ENCODE measurements around the gene ALDH1A1. TPM values are rescaled to one million over a fixed set of nuclear protein-coding genes. Genes with fewer than 3 reads are reported as not detected.

Gene ALDH1A1
- total RNA-seq, 5 donors from 2014 or later (not counting 1 experiment from before 2014, with no cell fraction given), result 0.47 to 1.3 (median 0.95) TPM

DNA sequence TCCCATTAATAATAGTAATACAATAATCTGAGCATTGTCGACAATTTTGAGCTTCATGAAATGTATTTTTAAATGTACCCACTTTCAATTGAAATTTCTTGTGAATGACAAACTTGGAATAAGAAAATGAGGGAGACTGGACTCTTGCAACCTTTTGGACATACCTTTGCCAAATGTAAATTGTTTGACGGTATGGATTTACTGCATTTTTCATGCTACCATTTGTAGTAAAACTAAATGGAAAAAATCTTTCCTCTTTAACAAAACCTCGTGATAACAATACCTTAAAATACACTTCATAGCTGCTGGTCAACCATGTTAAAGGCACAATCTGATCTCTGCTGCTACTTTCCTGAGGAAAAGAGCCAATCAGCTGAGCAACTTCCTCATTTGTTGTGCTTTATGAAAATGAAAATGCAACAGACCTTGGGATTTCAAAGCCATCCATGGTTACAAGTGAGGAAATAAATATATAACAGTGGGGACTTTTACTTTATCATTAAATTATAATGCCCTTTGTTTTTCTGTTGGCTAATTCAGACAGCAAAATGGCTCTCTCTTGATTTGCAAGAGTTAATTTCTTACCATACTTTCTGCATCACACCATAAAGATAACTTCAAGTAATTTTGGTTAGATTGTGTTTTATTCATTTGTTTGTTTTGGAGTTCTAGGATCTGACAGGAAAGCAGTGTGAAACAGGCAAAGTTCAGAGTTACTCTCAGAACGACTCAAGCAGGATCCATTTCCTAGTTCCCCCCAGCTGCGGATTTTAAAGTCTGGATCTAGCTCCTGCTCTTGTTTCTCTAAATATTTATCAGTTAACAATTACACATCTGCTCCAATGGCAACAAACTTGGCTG, 1.1 kb downstream of the ALDH1A1 start:
- 0% methylated on average over 2 of the region's 5 CpGs for WGBS (ENCODE audit: insufficient coverage)
- no peaks in the 10 kb centered on the region for H3K4me1 ChIP-seq (ENCODE audit: control insufficient read depth in 1 of 2, extremely low read depth in 1 of 2, insufficient read depth in 2 of 2, low read length in 2 of 2)
- DNase-seq, result no peak
- no peak for ATAC-seq (replicated peaks in 1 of 4)
- POLR2A ChIA-PET, result no interaction called here
- Mint-ChIP-seq H3K4me3 (no peak overlapping the region), H3K27me3 (peaks cover 12 to 19% of the 10 kb centered on the region in 2 donors), H3K36me3 (no peaks in the 10 kb centered on the region), H3K4me1 (peaks cover 8 to 13% (median 11%) of the 10 kb centered on the region in 3 donors), H3K9me3 (no peaks in the 10 kb centered on the region), H3K27ac (no peak overlapping the region)
- no peak overlapping the region for H3K4me3 ChIP-seq (ENCODE audit: control insufficient read depth in 1 of 2, extremely low read depth in 1 of 2, low read length in 1 of 2)
- no peaks in the 10 kb centered on the region for H3K36me3 ChIP-seq (ENCODE audit: control insufficient read depth in 2 of 2, extremely low read depth in 1 of 2, insufficient read depth in 1 of 2, low read length in 1 of 2)
- H3K27me3 ChIP-seq (replicated peaks in 1 of 2; ENCODE audit: control insufficient read depth in 2 of 2, extremely low read depth in 1 of 2, insufficient read depth in 2 of 2, low read length in 1 of 2), result no peaks in the 10 kb centered on the region
- H3K27ac ChIP-seq (ENCODE audit: low read length), result no peak overlapping the region
- CTCF ChIA-PET, result no interaction called here
- no peaks in the 10 kb centered on the region for H3K9me3 ChIP-seq

DNA sequence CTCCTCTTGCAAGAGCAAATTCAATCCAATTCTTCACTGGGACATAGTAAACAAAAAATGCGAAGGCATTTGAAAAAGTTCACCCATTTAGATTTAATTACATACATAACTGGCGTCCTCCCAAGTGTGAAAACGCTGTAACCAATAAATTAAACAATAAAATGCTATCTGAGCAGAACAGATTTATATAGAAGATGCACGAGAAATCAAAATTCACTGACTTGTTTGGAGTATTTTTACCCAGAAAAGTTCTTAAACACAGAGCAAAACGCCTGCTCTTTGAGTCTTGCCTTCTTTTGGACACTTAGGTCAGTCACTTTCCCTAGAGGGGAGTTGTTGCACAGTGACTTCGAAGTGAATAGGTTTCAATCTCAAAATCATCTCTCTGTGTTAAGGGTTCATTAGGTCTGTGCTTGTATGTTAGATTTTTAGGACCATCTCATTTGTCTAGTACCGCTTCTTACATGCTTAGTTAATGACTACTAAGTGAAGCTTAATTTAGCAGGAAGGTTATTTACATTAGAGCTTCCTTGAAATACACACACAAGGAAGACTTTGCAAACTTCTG, 1.9 kb downstream of the ALDH1A1 start:
- POLR2A ChIA-PET, result interaction anchor here in 1 of 2 donors (0.7 kb wide), 1 partner anchor 21 kb away, joined by 3 read pairs; no protein-coding TSS in a partner anchor
- no peaks in the 10 kb centered on the region for H3K27me3 ChIP-seq (replicated peaks in 1 of 2; ENCODE audit: control insufficient read depth in 2 of 2, extremely low read depth in 1 of 2, insufficient read depth in 2 of 2, low read length in 1 of 2)
- ATAC-seq (replicated peaks in 1 of 4) (no peak), DNase-seq (no peak)
- H3K9me3 ChIP-seq, result no peaks in the 10 kb centered on the region
- H3K4me1 ChIP-seq (ENCODE audit: control insufficient read depth in 1 of 2, extremely low read depth in 1 of 2, insufficient read depth in 2 of 2, low read length in 2 of 2), result no peaks in the 10 kb centered on the region
- H3K36me3 ChIP-seq (ENCODE audit: control insufficient read depth in 2 of 2, extremely low read depth in 1 of 2, insufficient read depth in 1 of 2, low read length in 1 of 2), result no peaks in the 10 kb centered on the region
- CTCF ChIA-PET, result no interaction called here
- Mint-ChIP-seq H3K4me3 (no peak overlapping the region), H3K9me3 (no peaks in the 10 kb centered on the region), H3K36me3 (no peaks in the 10 kb centered on the region), H3K27ac (no peak overlapping the region), H3K4me1 (peaks cover 8 to 13% (median 11%) of the 10 kb centered on the region in 3 donors), H3K27me3 (peaks cover 12 to 23% of the 10 kb centered on the region in 2 donors)
- no peak overlapping the region for H3K4me3 ChIP-seq (ENCODE audit: control insufficient read depth in 1 of 2, extremely low read depth in 1 of 2, low read length in 1 of 2)
- H3K27ac ChIP-seq (ENCODE audit: low read length), result no peak overlapping the region
- WGBS (ENCODE audit: insufficient coverage), result 60% methylated on average over 1 of the region's 7 CpGs

DNA sequence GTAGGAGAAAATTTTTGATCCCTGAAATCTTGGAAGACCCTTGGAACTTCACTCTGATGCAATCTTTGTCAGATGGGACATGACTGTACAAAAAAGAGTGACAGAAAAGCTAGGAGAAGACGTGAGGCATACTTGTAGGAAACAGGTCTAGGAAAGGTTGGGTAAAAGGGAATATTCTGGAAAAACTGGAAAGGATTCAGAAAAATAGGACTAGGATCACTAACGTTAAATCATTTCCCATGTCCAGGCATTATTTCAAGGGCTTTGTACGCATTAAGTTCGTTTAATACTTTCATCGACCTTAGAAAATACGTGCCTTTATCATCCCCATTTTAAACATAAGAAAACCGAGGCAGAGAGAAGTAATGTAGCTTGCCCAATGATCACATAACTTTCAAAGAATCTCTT, 2.9 kb downstream of the ALDH1A1 start:
- ATAC-seq (replicated peaks in 1 of 4) (no peak), DNase-seq (no peak)
- Mint-ChIP-seq H3K36me3 (no peaks in the 10 kb centered on the region), H3K9me3 (no peaks in the 10 kb centered on the region), H3K27me3 (peaks cover 13 to 22% of the 10 kb centered on the region in 2 donors), H3K4me1 (peaks cover 8 to 13% (median 11%) of the 10 kb centered on the region in 3 donors), H3K4me3 (no peak overlapping the region), H3K27ac (no peak overlapping the region)
- POLR2A ChIA-PET, result interaction anchor here in 1 of 2 donors (0.7 kb wide), 1 partner anchor 28 kb away, joined by 6 read pairs; no protein-coding TSS in a partner anchor
- Histone ChIP-seq H3K4me1 (ENCODE audit: control insufficient read depth in 1 of 2, extremely low read depth in 1 of 2, insufficient read depth in 2 of 2, low read length in 2 of 2) (no peaks in the 10 kb centered on the region), H3K9me3 (no peaks in the 10 kb centered on the region), H3K4me3 (ENCODE audit: control insufficient read depth in 1 of 2, extremely low read depth in 1 of 2, low read length in 1 of 2) (no peak overlapping the region), H3K27me3 (replicated peaks in 1 of 2; ENCODE audit: control insufficient read depth in 2 of 2, extremely low read depth in 1 of 2, insufficient read depth in 2 of 2, low read length in 1 of 2) (no peaks in the 10 kb centered on the region), H3K36me3 (ENCODE audit: control insufficient read depth in 2 of 2, extremely low read depth in 1 of 2, insufficient read depth in 1 of 2, low read length in 1 of 2) (no peaks in the 10 kb centered on the region), H3K27ac (ENCODE audit: low read length) (no peak overlapping the region)
- CTCF ChIA-PET, result interaction anchor here in 1 of 2 donors (0.7 kb wide), 1 partner anchor 939 kb away, joined by 3 read pairs; no protein-coding TSS in a partner anchor
- 81% methylated on average over 5 of the region's 7 CpGs for WGBS (ENCODE audit: insufficient coverage)

DNA sequence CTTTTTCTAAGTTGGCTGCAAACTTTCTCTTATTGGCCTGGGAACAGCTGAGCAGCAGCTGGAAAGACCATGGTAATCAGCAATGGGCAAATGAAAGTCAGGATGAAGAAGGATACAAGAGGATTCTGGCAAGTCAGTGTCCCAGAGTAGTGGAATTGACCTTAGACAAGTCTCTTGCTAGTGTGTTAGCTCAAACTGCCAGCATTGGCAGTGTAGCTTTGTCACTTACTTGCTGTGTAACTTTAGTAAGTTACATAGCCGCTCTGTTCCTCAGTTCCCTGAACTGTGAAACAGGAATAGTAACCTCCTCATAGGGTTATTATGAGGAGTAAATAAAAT, 3.6 kb downstream of the ALDH1A1 start:
- no CpG with 5 or more reads among the region's 1 CpG for WGBS (ENCODE audit: insufficient coverage)
- ATAC-seq (replicated peaks in 1 of 4), result no peak
- ChIA-PET CTCF (interaction anchor here in 1 of 2 donors (0.7 kb wide), 1 partner anchor 938 kb away, joined by 3 read pairs; no protein-coding TSS in a partner anchor), POLR2A (interaction anchor here in 1 of 2 donors (0.7 kb wide), 1 partner anchor 28 kb away, joined by 6 read pairs; no protein-coding TSS in a partner anchor)
- peaks cover 13 to 18% of the 10 kb centered on the region in 2 donors for H3K27me3 Mint-ChIP-seq
- no peak overlapping the region for H3K4me3 ChIP-seq (ENCODE audit: control insufficient read depth in 1 of 2, extremely low read depth in 1 of 2, low read length in 1 of 2)
- no peak overlapping the region for H3K27ac Mint-ChIP-seq
- H3K36me3 ChIP-seq (ENCODE audit: control insufficient read depth in 2 of 2, extremely low read depth in 1 of 2, insufficient read depth in 1 of 2, low read length in 1 of 2), result no peaks in the 10 kb centered on the region
- H3K9me3 Mint-ChIP-seq, result no peaks in the 10 kb centered on the region
- H3K36me3 Mint-ChIP-seq, result no peaks in the 10 kb centered on the region
- H3K4me1 Mint-ChIP-seq, result peaks cover 8 to 13% (median 11%) of the 10 kb centered on the region in 3 donors
- H3K27ac ChIP-seq (ENCODE audit: low read length), result no peak overlapping the region
- H3K27me3 ChIP-seq (replicated peaks in 1 of 2; ENCODE audit: control insufficient read depth in 2 of 2, extremely low read depth in 1 of 2, insufficient read depth in 2 of 2, low read length in 1 of 2), result no peaks in the 10 kb centered on the region
- no peaks in the 10 kb centered on the region for H3K4me1 ChIP-seq (ENCODE audit: control insufficient read depth in 1 of 2, extremely low read depth in 1 of 2, insufficient read depth in 2 of 2, low read length in 2 of 2)
- no peak overlapping the region for H3K4me3 Mint-ChIP-seq
- no peaks in the 10 kb centered on the region for H3K9me3 ChIP-seq
- no peak for DNase-seq

DNA sequence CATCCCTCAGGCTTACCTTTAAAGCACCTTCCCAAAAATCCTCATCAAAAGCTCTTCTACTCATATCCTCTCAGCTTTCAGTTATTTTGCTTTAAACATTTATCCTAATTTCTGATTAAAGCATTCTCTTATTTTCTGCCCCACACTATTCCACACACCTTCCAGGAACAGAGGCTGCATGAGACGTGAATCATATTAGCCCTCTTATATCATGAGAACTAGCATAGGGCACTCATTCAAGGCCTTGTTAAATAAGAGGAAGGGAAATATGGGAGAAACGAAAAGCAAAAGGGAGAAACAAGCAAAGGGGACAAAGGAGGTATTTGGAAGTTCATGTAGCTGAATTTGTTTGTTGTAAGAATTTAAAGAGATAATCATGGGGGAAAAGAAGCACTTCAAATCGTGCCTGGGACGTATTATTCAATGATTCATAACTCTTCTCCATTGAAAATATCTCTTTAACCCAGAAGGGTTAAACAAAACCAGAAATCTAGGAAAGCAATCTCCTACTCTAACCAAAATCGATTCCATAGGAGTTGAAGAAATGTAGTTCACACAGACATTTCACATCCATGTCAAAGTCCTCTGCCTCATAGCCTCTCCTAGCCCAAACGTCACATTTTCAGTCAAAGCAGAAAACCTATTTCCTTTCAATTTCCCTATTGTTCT, 4.1 kb downstream of the ALDH1A1 start:
- Histone ChIP-seq H3K36me3 (ENCODE audit: control insufficient read depth in 2 of 2, extremely low read depth in 1 of 2, insufficient read depth in 1 of 2, low read length in 1 of 2) (no peaks in the 10 kb centered on the region), H3K9me3 (no peaks in the 10 kb centered on the region), H3K27me3 (replicated peaks in 1 of 2; ENCODE audit: control insufficient read depth in 2 of 2, extremely low read depth in 1 of 2, insufficient read depth in 2 of 2, low read length in 1 of 2) (no peaks in the 10 kb centered on the region), H3K4me1 (ENCODE audit: control insufficient read depth in 1 of 2, extremely low read depth in 1 of 2, insufficient read depth in 2 of 2, low read length in 2 of 2) (no peaks in the 10 kb centered on the region), H3K4me3 (ENCODE audit: control insufficient read depth in 1 of 2, extremely low read depth in 1 of 2, low read length in 1 of 2) (no peak overlapping the region), H3K27ac (ENCODE audit: low read length) (no peak overlapping the region)
- no peak overlapping the region for H3K4me3 Mint-ChIP-seq
- peaks cover 14 to 18% of the 10 kb centered on the region in 2 donors for H3K27me3 Mint-ChIP-seq
- CTCF ChIA-PET, result no interaction called here
- POLR2A ChIA-PET, result no interaction called here
- H3K4me1 Mint-ChIP-seq, result peaks cover 8 to 13% (median 11%) of the 10 kb centered on the region in 3 donors
- no peak for DNase-seq
- no peaks in the 10 kb centered on the region for H3K36me3 Mint-ChIP-seq
- ATAC-seq (replicated peaks in 1 of 4), result no peak
- H3K27ac Mint-ChIP-seq, result no peak overlapping the region
- H3K9me3 Mint-ChIP-seq, result no peaks in the 10 kb centered on the region
- 29% methylated on average over 1 of the region's 6 CpGs for WGBS (ENCODE audit: insufficient coverage)

DNA sequence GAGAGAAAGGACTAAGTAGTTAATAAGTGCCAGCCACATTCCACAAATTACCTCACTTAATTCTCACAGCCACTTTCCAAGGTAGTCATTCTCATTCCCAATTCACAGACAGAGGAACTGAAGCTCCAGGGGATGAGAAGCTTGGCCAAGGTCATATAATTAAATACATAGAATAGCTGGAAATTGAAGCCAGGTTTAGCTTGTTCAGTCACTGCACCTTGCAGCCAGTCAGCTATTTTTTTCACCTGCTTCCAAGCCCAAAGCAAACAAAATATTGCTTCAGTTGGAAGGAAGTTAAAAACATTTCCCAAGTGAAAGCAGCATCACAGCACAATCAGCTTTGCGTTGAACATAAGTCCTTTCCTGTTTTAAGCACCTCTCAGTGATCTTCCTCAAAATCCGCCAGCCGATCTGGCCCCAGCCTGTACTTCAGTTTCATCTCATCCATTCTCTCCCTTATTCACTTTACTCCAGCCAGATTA, 4.8 kb downstream of the ALDH1A1 start:
- Histone ChIP-seq H3K27me3 (replicated peaks in 1 of 2; ENCODE audit: control insufficient read depth in 2 of 2, extremely low read depth in 1 of 2, insufficient read depth in 2 of 2, low read length in 1 of 2) (no peaks in the 10 kb centered on the region), H3K4me3 (ENCODE audit: control insufficient read depth in 1 of 2, extremely low read depth in 1 of 2, low read length in 1 of 2) (no peak overlapping the region), H3K9me3 (no peaks in the 10 kb centered on the region), H3K36me3 (ENCODE audit: control insufficient read depth in 2 of 2, extremely low read depth in 1 of 2, insufficient read depth in 1 of 2, low read length in 1 of 2) (no peaks in the 10 kb centered on the region), H3K4me1 (ENCODE audit: control insufficient read depth in 1 of 2, extremely low read depth in 1 of 2, insufficient read depth in 2 of 2, low read length in 2 of 2) (no peaks in the 10 kb centered on the region), H3K27ac (ENCODE audit: low read length) (no peak overlapping the region)
- H3K27ac Mint-ChIP-seq, result no peak overlapping the region
- peaks cover 17 to 18% of the 10 kb centered on the region in 2 donors for H3K27me3 Mint-ChIP-seq
- POLR2A ChIA-PET, result no interaction called here
- CTCF ChIA-PET, result interaction anchor here in 1 of 2 donors (0.6 kb wide), 1 partner anchor 377 kb away, joined by 3 read pairs; no protein-coding TSS in a partner anchor
- DNase-seq (no peak), ATAC-seq (replicated peaks in 1 of 4) (no peak)
- H3K9me3 Mint-ChIP-seq, result no peaks in the 10 kb centered on the region
- H3K4me1 Mint-ChIP-seq, result peaks cover 6 to 8% (median 8%) of the 10 kb centered on the region in 3 donors
- no peaks in the 10 kb centered on the region for H3K36me3 Mint-ChIP-seq
- WGBS (ENCODE audit: insufficient coverage), result 44% methylated on average over 3 of the region's 3 CpGs
- no peak overlapping the region for H3K4me3 Mint-ChIP-seq

Data from T-cell (primary cell).